HCT116 (cell line): Measurements from ENCODE around the gene FBXO11. TPM values are rescaled to one million over a fixed set of nuclear protein-coding genes. Genes with fewer than 3 reads are reported as not detected.

Source experiments
- ATAC-seq: fragments of 200-7000 bp; cut with Tn5 transposase; 2 replicates; pipeline ENCODE4 v1.9.1; 2020; ENCODE audit warnings: mild to moderate bottlenecking, moderate library complexity
- BruUV-seq: library from RNA; stranded (reverse); fragments of 400-500 nt; replicated peaks from 2 replicates; lab custom pipeline; 2021; lab: Mats Ljungman, UMichigan
- CTCF ChIA-PET: fragments of 300-600 bp; sonication (Branson Sonifier 250); formaldehyde crosslinking; loops from one replicate; lab custom pipeline; 2021; ENCODE audit warnings: antibody characterized with exemption; lab: Charles Lee
- POLR2A ChIA-PET: fragments of 300-600, 350-600 bp; sonication (Branson Sonifier 250); formaldehyde crosslinking; loops from one replicate; lab custom pipeline; 2021; ENCODE audit warnings: antibody characterized with exemption; lab: Charles Lee
- RAD21 ChIA-PET, 2 experiments: fragments of 300-600 bp; sonication (Branson Sonifier 250); formaldehyde crosslinking; loops; one replicate each; lab custom pipeline; 2023; ENCODE audit warnings: low total read pairs in 2 of 2; ENCODE audit not compliant: uncharacterized antibody in 2 of 2, unreplicated experiment in 2 of 2, low non-redundant PET in 1 of 2; lab: Charles Lee
- DNase-seq: peaks from one replicate; pipeline ENCODE4 v3.0.0-alpha.2; 2010; ENCODE audit warnings: low read depth, low spot score
- H2AFZ ChIP-seq: fragments of 200-600 bp; shearing (Covaris generic), sonication (generic); 2 replicates; pipeline ENCODE4 v1.6.1; 2017; ENCODE audit warnings: low read depth, mixed run types, mixed read lengths, antibody characterized with exemption, low read length; ENCODE audit not compliant: poor library complexity, severe bottlenecking
- H3K27ac ChIP-seq: 2 replicates; pipeline ENCODE4 v1.5.1; 2012; ENCODE audit warnings: low read depth, low read length
- H3K27me3 ChIP-seq: fragments of 200-600 bp; sonication (generic); 2 replicates; pipeline ENCODE4 v1.6.1; 2016; ENCODE audit warnings: mixed run types, low read length, mixed read lengths; ENCODE audit not compliant: insufficient read depth
- H3K36me3 ChIP-seq, 2 experiments: fragments of 200-500 bp in 1 of 2; fragments of 200-600 bp in 1 of 2; sonication (Bioruptor generic) in 1 of 2; sonication (generic) in 1 of 2; 2 replicates each; pipeline versions ENCODE4 v1.5.1 to v1.6.1; 2014 to 2016; ENCODE audit warnings: low read length in 2 of 2, inconsistent platforms in 1 of 2, mixed read lengths in 1 of 2, mixed run types in 1 of 2; ENCODE audit not compliant: insufficient read depth in 2 of 2, control insufficient read depth in 1 of 2
- H3K4me1 ChIP-seq, 2 experiments: fragments of 200-600 bp in 1 of 2; sonication (generic) in 1 of 2; 2 replicates each; pipeline versions ENCODE4 v1.5.1 to v1.6.1; 2012 to 2017; ENCODE audit warnings: low read length in 2 of 2, inconsistent platforms in 1 of 2, mild to moderate bottlenecking in 1 of 2, mixed read lengths in 1 of 2, mixed run types in 1 of 2, moderate library complexity in 1 of 2; ENCODE audit not compliant: insufficient read depth in 2 of 2, control insufficient read depth in 1 of 2
- H3K4me2 ChIP-seq: fragments of 200-600 bp; sonication (generic); 2 replicates; pipeline ENCODE4 v1.6.1; 2017; ENCODE audit warnings: mixed run types, low read length, mixed read lengths
- H3K4me3 ChIP-seq, 2 experiments: fragments of 200-600 bp in 1 of 2; sonication (generic) in 1 of 2; replicated peaks in 1 of 2; 2 replicates each; pipeline ENCODE4 v1.5.1; 2011 to 2016; ENCODE audit warnings: low read length in 2 of 2, control low read depth in 1 of 2, low read depth in 1 of 2, mild to moderate bottlenecking in 1 of 2, mixed read lengths in 1 of 2, mixed run types in 1 of 2
- H3K79me2 ChIP-seq: fragments of 200-600 bp; sonication (generic); 2 replicates; pipeline ENCODE4 v1.6.1; 2017; ENCODE audit warnings: mild to moderate bottlenecking, mixed run types, low read length, moderate library complexity, mixed read lengths; ENCODE audit not compliant: insufficient read depth
- H3K9ac ChIP-seq: fragments of 200-600 bp; sonication (generic); 2 replicates; pipeline ENCODE4 v1.6.1; 2016; ENCODE audit warnings: low read length, mixed read lengths
- H3K9me2 ChIP-seq: fragments of 200-600 bp; sonication (generic), shearing (Covaris generic); 2 replicates; pipeline ENCODE4 v1.6.1; 2017; ENCODE audit warnings: mixed run types, mild to moderate bottlenecking, moderate library complexity; ENCODE audit not compliant: insufficient read depth
- H3K9me3 ChIP-seq, 2 experiments: fragments of 200-500 bp in 1 of 2; fragments of 200-600 bp in 1 of 2; sonication (Bioruptor generic) in 1 of 2; sonication (generic) in 1 of 2; 2 replicates each; pipeline ENCODE4 v1.6.1; 2014 to 2017; ENCODE audit warnings: low read length in 2 of 2, mixed read lengths in 2 of 2, inconsistent platforms in 1 of 2, low read depth in 1 of 2, mild to moderate bottlenecking in 1 of 2, mixed run types in 1 of 2, moderate library complexity in 1 of 2; ENCODE audit not compliant: control insufficient read depth in 1 of 2, insufficient read depth in 1 of 2
- H4K20me1 ChIP-seq: fragments of 200-600 bp; sonication (generic), shearing (Covaris generic); 2 replicates; pipeline ENCODE4 v1.6.1; 2017; ENCODE audit warnings: mixed run types, mild to moderate bottlenecking, moderate library complexity; ENCODE audit not compliant: insufficient read depth
- CBX3 ChIP-seq: IDR thresholded peaks from 2 replicates; pipeline ENCODE4 v1.6.1; 2012; ENCODE audit warnings: low read depth
- CEBPB ChIP-seq: IDR thresholded peaks from 2 replicates; pipeline ENCODE4 v1.6.1; 2012; ENCODE audit warnings: low read depth
- FOSL1 ChIP-seq: IDR thresholded peaks from 2 replicates; pipeline ENCODE4 v1.6.1; 2012; ENCODE audit warnings: low read depth
- POLR2A ChIP-seq: IDR thresholded peaks from 2 replicates; pipeline ENCODE4 v1.7.0; 2011; ENCODE audit warnings: borderline replicate concordance; ENCODE audit not compliant: insufficient read depth, insufficient read length; ENCODE audit errors: extremely low read depth
- POLR2AphosphoS5 ChIP-seq: IDR thresholded peaks from 2 replicates; pipeline ENCODE4 v1.6.1; 2011; ENCODE audit warnings: mild to moderate bottlenecking, low read depth, low read length, moderate library complexity
- SIN3A ChIP-seq: IDR thresholded peaks from 2 replicates; pipeline ENCODE4 v1.6.1; 2012; ENCODE audit warnings: low read depth
- ZNF274 ChIP-seq: fragments of 200-500 bp; sonication (Bioruptor generic); IDR thresholded peaks from 2 replicates; pipeline ENCODE4 v1.6.1; 2014; ENCODE audit warnings: mild to moderate bottlenecking, low read depth, low read length, inconsistent platforms
- intact Hi-C: fragments of 100-400 bp; cut with micrococcal nuclease; formaldehyde crosslinking; loops from 2 replicates; pipeline ENCODE4 v1.10.0; 2022
- total RNA-seq: library from RNA; stranded (reverse); gene quantifications from one replicate; pipeline ENCODE4 v1.2.1, GENCODE V29; 2021; ENCODE audit not compliant: unreplicated experiment
- TF ChIP-seq, protein P1 (sequence below): IDR thresholded peaks from 2 replicates; pipeline ENCODE4 v1.6.1; 2012; ENCODE audit warnings: low read depth
- TF ChIP-seq, protein P2 (sequence below): IDR thresholded peaks from 2 replicates; pipeline ENCODE4 v1.6.1; 2012

Gene FBXO11
- total RNA-seq, 1 experiment from 2014 or later: 60.2 TPM

DNA sequence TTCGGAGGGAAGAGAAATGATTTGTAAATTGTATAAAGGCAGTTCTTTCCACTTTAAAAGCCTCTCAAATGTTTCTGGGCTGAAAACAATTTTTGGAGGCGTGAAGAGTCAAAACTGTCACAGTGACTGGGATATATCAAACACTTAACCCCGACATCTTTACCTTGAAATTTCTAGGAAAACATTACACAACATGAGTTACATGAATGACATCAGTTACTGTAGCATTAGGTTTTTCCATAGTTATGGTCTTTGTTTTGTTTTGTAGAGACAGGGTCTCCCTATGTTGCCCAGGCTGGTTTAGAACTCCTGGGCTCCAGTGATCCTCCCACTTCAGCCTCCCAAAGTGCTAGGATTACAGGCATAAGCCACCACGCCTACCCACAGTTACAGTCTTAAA, 97.7 kb downstream of the FBXO11 start:
- no peaks in the 10 kb centered on the region for H3K27me3 ChIP-seq
- ATAC-seq (no peak), DNase-seq (no peak)
- ChIA-PET CTCF (no interaction called here), POLR2A (no interaction called here), RAD21 (no interaction called here)
- no peaks in the 10 kb centered on the region for H3K4me1 ChIP-seq
- no peaks in the 10 kb centered on the region for H3K9me3 ChIP-seq
- no TSS peak for BruUV-seq
- no peak overlapping the region for H3K4me2 ChIP-seq
- H2AFZ ChIP-seq: no peak overlapping the region
- TF ChIP-seq, protein P1, sequence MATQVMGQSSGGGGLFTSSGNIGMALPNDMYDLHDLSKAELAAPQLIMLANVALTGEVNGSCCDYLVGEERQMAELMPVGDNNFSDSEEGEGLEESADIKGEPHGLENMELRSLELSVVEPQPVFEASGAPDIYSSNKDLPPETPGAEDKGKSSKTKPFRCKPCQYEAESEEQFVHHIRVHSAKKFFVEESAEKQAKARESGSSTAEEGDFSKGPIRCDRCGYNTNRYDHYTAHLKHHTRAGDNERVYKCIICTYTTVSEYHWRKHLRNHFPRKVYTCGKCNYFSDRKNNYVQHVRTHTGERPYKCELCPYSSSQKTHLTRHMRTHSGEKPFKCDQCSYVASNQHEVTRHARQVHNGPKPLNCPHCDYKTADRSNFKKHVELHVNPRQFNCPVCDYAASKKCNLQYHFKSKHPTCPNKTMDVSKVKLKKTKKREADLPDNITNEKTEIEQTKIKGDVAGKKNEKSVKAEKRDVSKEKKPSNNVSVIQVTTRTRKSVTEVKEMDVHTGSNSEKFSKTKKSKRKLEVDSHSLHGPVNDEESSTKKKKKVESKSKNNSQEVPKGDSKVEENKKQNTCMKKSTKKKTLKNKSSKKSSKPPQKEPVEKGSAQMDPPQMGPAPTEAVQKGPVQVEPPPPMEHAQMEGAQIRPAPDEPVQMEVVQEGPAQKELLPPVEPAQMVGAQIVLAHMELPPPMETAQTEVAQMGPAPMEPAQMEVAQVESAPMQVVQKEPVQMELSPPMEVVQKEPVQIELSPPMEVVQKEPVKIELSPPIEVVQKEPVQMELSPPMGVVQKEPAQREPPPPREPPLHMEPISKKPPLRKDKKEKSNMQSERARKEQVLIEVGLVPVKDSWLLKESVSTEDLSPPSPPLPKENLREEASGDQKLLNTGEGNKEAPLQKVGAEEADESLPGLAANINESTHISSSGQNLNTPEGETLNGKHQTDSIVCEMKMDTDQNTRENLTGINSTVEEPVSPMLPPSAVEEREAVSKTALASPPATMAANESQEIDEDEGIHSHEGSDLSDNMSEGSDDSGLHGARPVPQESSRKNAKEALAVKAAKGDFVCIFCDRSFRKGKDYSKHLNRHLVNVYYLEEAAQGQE: no peak
- TF ChIP-seq ZNF274 (no peak), FOSL1 (no peak), CBX3 (no peak), SIN3A (no peak), POLR2AphosphoS5 (no peak), CEBPB (no peak), POLR2A (no peak)
- TF ChIP-seq, protein P2, sequence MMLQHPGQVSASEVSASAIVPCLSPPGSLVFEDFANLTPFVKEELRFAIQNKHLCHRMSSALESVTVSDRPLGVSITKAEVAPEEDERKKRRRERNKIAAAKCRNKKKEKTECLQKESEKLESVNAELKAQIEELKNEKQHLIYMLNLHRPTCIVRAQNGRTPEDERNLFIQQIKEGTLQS: no peak
- peaks cover 17% of the 10 kb centered on the region for H3K79me2 ChIP-seq
- H3K36me3 ChIP-seq: peaks cover 54 to 61% of the 10 kb centered on the region in 2 experiments
- H3K9me2 ChIP-seq: no peaks in the 10 kb centered on the region
- H3K4me3 ChIP-seq: no peak overlapping the region
- intact Hi-C loops: no loop called here
- H3K9ac ChIP-seq: no peak overlapping the region
- no peak overlapping the region for H3K27ac ChIP-seq
- no peaks in the 10 kb centered on the region; the same call in 1 of the 2 replicates for H4K20me1 ChIP-seq
